K562 (cell line): ENCODE measurements around the gene SPINT1. TPM values are rescaled to one million over a fixed set of nuclear protein-coding genes. Genes with fewer than 3 reads are reported as not detected.

ENCODE experiments used
- ARID3A ChIP-seq: IDR thresholded peaks from 2 replicates; pipeline ENCODE4 v1.6.1; 2012; ENCODE audit warnings: low read depth, low read length, improper control_type of control experiment, borderline replicate concordance
- BRF1 ChIP-seq: IDR thresholded peaks from 3 replicates; pipeline ENCODE4 v1.6.1; 2011; ENCODE audit warnings: borderline replicate concordance, mild to moderate bottlenecking; ENCODE audit not compliant: insufficient read length; ENCODE audit errors: extremely low read depth
- CHAMP1 ChIP-seq: fragments of 450-650 bp; IDR thresholded peaks from 2 replicates; pipeline ENCODE4 v1.6.1; 2016; ENCODE audit warnings: mild to moderate bottlenecking
- EP300 ChIP-seq: IDR thresholded peaks from 2 replicates; pipeline ENCODE4 v1.6.1; 2012; ENCODE audit warnings: low read length, improper control_type of control experiment
- FOXP1 ChIP-seq: sonication (generic); formaldehyde crosslinking; IDR thresholded peaks from 2 replicates; pipeline ENCODE4 v1.8.0; 2022; ENCODE audit warnings: mild to moderate bottlenecking, missing genetic modification reagents
- HMBOX1 ChIP-seq: sonication (generic); IDR thresholded peaks from 2 replicates; pipeline ENCODE4 v1.6.1; 2016
- HNRNPLL ChIP-seq: fragments of 200-400 bp; formaldehyde crosslinking; IDR thresholded peaks from 2 replicates; pipeline ENCODE4 v1.6.1; 2017; ENCODE audit warnings: low read length, low read depth, mild to moderate bottlenecking; ENCODE audit not compliant: poor library complexity, severe bottlenecking
- KAT7 ChIP-seq: sonication (generic); formaldehyde crosslinking; IDR thresholded peaks from 2 replicates; pipeline ENCODE4 v1.8.0; 2022; ENCODE audit warnings: missing genetic modification reagents, mild to moderate bottlenecking, borderline replicate concordance
- KLF10 ChIP-seq: fragments of 250-450 bp; sonication (Bioruptor Pico); IDR thresholded peaks from 2 replicates; pipeline ENCODE4 v1.6.1; 2021; ENCODE audit warnings: matching md5 sums
- PHF8 ChIP-seq: fragments of 200-600 bp; sonication (generic); IDR thresholded peaks from 2 replicates; pipeline ENCODE4 v1.6.1; 2012; ENCODE audit warnings: mixed run types, mild to moderate bottlenecking, inconsistent platforms, low read length, moderate library complexity, borderline replicate concordance
- PTBP1 ChIP-seq: fragments of 200-400 bp; formaldehyde crosslinking; IDR thresholded peaks from 2 replicates; pipeline ENCODE4 v1.6.1; 2017; ENCODE audit warnings: low read depth, low read length
- THAP12 ChIP-seq: fragments of 250-450 bp; sonication (Bioruptor Pico); IDR thresholded peaks from 2 replicates; pipeline ENCODE4 v1.9.0; 2021; ENCODE audit warnings: mild to moderate bottlenecking, inconsistent platforms
- ZBTB11 ChIP-seq, 3 experiments: fragments of 200-800 bp in 1 of 3; fragments of 250-450 bp in 1 of 3; fragments of 450-650 bp in 1 of 3; sonication (Bioruptor Pico) in 1 of 3; sonication (Bioruptor generic) in 1 of 3; formaldehyde crosslinking in 1 of 3; IDR thresholded peaks; 2 replicates each; pipeline versions ENCODE4 v1.6.1 to v1.8.0; 2016 to 2022; ENCODE audit warnings: mild to moderate bottlenecking in 2 of 3, missing genetic modification characterization in 2 of 3, missing compliant biosample characterization in 1 of 3, moderate library complexity in 1 of 3
- ZEB2 ChIP-seq: fragments of 450-650 bp; IDR thresholded peaks from 2 replicates; pipeline ENCODE4 v1.6.1; 2016
- ZNF282 ChIP-seq: sonication (generic); formaldehyde crosslinking; IDR thresholded peaks from 2 replicates; pipeline ENCODE4 v1.8.1; 2023; ENCODE audit warnings: missing genetic modification reagents
- polyA plus RNA-seq, 8 experiments: library from polyadenylated mRNA; depleted of rRNA in 4 of 8; stranded (reverse) in 5 of 8; unstranded in 3 of 8; fragments of >200 nt; fragmentation: Nextera tagmentation in 2 of 8; fragmentation: Illumina TruSeq in 1 of 8; extraction: Ambion mirVana in 2 of 8; extraction: Trizol in 1 of 8; gene quantifications; 2 replicates each; pipeline versions ENCODE4 v1.2.1 to v1.2.3, GENCODE V29; 2011 to 2014; ENCODE audit warnings: inconsistent platforms in 1 of 8, missing spikeins in 1 of 8
- total RNA-seq, 7 experiments: library from RNA; depleted of rRNA in 6 of 7; stranded (reverse); fragments of >200 nt in 6 of 7; fragmentation: Illumina TruSeq in 2 of 7; extraction: Trizol in 2 of 7; gene quantifications; 2 replicates each; pipeline versions ENCODE4 v1.2.1 to v1.2.3, GENCODE V29; 2011 to 2021; ENCODE audit warnings: low replicate concordance in 1 of 7

The SPINT1 gene
- total and polyA plus RNA-seq, 9 of the 15 experiments (the other 6 are each of a cell fraction or from before 2014, with no cell fraction given) = 0.78 to 4.5 (median 1.5) TPM

GRCh38 chr15:40843885-40844695 lies at the start of gene SPINT1 (continued):
- TF ChIP-seq THAP12 = 0 out of 2 replicates have a peak, but pooled peaks have one; percentile 10
- TF ChIP-seq BRF1 = no peak
- TF ChIP-seq HNRNPLL = peak; percentile 77
- no peak for TF ChIP-seq ARID3A
- TF ChIP-seq ZBTB11 (CRISPR knock-in tag; IDR thresholded peaks at IDR 0.05) = peak in 1 of 3 experiments; percentile 16; a peak in 1 of 6 replicates
- peak; percentile 43; the same call in 1 of the 2 replicates for TF ChIP-seq PHF8
- no peak for TF ChIP-seq KLF10 (CRISPR knock-in tag)
- TF ChIP-seq HMBOX1 = no peak
- TF ChIP-seq EP300 = no peak
- TF ChIP-seq FOXP1 = no peak
- TF ChIP-seq ZNF282 (CRISPR knock-in tag) = no peak
- no peak for TF ChIP-seq KAT7 (CRISPR knock-in tag)
- no peak for TF ChIP-seq PTBP1
- no peak for TF ChIP-seq CHAMP1
- peak; percentile 94 for TF ChIP-seq ZEB2
